ENCODE data around the gene NCOA4.

DNA sequence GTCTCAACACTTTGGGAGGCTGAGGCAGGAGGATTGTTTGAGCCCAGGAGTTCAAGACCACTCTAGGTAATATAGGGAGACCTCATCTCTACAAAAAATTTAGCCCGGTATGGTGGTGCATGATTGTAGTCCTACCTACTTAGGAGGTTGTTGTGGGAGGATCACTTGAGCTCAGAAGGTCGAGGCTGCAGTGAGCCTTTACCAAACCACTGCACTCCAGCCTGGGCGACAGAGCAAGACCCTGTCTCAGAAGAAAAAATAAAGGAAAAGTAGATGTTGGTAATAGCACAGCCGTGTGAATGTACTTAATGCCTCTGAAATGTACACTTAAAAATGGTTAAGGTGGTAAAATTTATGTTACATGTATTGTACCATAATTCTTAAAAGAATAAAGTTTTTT, 32.9 kb downstream of the NCOA4 start:
- TF ChIP-seq, protein P1, sequence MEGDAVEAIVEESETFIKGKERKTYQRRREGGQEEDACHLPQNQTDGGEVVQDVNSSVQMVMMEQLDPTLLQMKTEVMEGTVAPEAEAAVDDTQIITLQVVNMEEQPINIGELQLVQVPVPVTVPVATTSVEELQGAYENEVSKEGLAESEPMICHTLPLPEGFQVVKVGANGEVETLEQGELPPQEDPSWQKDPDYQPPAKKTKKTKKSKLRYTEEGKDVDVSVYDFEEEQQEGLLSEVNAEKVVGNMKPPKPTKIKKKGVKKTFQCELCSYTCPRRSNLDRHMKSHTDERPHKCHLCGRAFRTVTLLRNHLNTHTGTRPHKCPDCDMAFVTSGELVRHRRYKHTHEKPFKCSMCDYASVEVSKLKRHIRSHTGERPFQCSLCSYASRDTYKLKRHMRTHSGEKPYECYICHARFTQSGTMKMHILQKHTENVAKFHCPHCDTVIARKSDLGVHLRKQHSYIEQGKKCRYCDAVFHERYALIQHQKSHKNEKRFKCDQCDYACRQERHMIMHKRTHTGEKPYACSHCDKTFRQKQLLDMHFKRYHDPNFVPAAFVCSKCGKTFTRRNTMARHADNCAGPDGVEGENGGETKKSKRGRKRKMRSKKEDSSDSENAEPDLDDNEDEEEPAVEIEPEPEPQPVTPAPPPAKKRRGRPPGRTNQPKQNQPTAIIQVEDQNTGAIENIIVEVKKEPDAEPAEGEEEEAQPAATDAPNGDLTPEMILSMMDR (conservative IDR thresholded peaks at IDR 0.05 in 1 of 2, IDR thresholded peaks at IDR 0.05 in 1 of 2; ENCODE audit: extremely low read depth in 1 of 2, insufficient read depth in 1 of 2, low read depth in 1 of 2, low read length in 2 of 2) = no peak
- TF ChIP-seq EZH2 (IDR thresholded peaks at IDR 0.05; ENCODE audit: borderline replicate concordance, low read length) = no peak

Measured in mammary epithelial cell (primary cell).